NCI-H128 (cell line): ENCODE measurements around the gene IL18BP.

Source experiments
- DNase-seq: peaks from one replicate; lab custom pipeline; 2025; ENCODE audit not compliant: unreplicated experiment; lab: John Stamatoyannopoulos, UW

Gene IL18BP

DNA sequence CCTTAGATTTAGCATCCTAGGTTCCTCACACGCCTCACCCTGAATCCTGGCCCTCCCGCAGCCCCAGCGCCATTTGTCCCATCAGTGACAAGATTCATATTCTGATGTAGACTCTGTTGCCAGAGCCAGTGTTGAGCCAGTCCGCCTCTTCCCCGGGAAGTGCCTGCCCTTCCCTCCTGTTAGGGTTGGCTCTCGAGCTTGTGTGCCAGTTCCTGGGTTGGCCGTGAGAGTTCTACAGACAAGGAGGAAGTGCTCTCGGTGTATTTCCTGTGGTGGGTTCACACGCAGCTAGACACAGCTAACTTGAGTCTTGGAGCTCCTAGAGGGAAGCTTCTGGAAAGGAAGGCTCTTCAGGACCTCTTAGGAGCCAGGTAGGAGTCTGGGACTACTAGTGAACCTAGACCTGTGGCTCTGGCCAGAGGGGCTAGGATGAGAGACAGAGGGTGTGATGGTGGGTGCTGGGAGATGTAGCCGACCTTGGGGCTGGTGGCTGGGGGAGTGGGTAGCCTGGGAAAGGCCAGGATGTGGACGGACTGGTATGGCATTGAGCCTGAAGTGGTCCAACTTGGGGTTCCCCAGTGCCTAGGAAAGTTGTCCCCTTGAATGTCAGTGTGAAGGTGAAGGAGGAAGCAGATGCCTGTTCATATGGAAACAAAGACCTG is at the start of gene IL18BP:
Gene IL18BP, plus strand, starts transcription at position 261 of the 662 bp plus-strand sequence. CDS start 1,076 bp downstream, outside the sequence.
- DNase-seq = no peak

DNA sequence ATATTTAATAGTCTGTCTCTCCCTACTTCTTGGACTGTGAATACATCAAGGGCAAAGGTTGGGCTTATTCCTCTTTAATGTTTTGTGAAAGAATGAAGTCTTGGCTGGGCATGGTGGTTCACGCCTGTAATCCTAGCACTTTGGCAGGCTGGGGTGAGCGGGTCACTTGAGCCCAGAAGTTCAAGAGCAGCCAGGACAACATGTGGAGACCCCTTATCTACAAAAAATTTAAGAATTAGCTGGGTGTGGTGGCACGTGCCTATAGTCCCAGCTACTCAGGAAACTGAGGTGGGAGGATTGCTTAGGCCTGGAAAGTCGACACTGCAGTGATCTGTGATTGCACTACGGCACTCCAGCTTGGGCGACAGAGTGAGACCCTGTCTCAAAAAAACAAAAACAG is 49.7 kb upstream of the IL18BP start:
- DNase-seq = no peak

DNA sequence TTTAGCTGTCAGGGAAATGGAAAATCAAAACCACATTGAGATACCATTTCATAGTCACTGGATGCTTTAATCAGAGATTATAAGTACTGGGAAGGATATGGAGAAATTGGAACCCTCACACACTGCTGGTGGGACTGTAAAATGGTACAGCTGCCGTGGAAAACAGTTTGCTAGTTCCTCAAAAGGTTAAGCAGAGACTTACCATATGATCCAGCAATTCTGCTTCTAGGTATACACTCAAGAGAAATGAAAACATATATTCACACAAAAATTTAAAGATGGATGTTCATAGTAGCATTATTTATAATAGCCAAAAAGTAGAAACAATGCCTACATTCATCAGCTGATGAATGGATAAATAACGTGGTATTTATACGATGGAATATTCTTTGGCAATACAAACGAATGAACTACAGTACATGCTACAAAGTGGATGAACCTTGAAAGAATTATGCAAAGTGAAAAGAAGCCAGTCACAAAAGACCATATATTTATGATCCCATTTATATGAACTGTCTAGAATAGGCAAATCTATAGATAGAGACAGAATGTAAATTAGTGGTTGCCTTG is 46.9 kb upstream of the IL18BP start:
- DNase-seq = no peak

DNA sequence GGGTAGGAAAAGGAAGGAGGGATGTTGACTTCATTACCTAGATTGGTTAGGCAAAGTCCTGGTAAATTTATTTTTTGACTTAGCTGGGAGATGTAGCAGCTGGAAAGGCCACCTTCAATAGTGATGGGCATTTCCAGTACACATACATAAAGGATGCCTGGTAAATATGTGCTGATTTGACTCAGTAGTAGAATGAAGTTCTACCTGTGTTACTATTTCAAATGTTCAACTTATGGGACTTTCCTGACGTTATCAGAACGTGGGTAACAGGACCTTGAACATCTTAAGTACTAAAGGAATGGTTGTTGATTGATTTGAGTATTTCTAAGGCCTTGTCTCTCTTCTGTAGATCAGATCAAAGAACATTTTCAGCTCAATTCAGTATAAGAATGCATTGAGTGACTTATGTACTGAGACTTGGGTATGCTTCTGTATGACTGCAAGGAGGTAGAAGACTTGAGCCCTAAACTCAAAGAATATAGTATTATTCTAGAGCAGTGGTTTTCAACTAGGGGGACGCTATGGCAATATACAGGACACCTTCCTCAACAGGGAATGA is 42.7 kb upstream of the IL18BP start:
- no peak for DNase-seq

DNA sequence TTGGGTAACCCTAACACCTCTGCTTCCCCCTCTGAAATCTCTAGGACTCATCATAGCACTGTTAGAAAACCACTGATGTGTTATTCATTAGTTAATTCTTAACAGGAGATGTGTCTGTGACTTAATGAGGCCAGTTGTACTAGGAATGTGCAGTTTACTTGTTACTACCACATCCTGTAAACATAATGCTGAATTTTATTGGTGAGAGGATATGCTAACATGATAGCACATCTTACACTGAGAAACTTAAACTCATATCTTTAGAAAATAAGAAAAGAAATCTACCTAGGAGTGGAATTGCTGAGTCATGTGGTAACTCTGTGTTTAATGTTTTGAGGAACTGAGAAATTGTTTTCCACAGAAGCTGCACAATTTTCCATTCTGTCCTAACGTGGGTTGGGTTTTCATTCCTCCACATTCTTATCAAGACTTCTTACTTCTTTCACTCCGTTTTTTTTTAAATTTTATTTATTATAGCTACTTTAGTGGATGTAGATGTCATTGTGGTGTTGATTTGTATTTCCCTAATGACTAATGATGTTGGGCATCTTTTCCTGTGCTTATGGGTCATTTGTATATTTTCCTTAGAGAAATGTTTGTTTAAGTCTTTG is 36.2 kb upstream of the IL18BP start:
- no peak for DNase-seq

DNA sequence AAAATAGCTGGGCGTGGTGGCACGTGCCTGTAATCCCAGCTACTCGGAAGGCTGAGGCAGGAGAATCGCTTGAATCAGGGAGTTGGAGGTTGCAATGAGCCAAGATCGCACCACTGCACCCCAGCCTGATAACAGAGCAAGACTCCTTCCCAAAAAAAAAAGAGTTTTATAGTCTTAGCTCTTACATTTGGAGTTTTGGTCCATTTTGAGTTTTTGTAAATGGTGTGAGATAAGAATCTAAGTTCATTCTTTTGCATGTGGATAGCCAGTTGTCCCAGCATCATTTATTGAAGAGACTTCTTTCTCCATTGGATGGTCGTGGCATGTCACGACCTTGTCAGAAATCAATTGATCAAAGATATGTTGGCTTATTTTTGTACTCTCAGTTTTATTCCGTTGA is 35.2 kb upstream of the IL18BP start:
- DNase-seq = no peak

- DNase-seq = no peak
Observed at GRCh38 chr11:71964641-71965040, 34.1 kb upstream of the IL18BP start.

GRCh38 chr11:71971680-71972079 is 27.0 kb upstream of the IL18BP start:
- DNase-seq = no peak

DNA sequence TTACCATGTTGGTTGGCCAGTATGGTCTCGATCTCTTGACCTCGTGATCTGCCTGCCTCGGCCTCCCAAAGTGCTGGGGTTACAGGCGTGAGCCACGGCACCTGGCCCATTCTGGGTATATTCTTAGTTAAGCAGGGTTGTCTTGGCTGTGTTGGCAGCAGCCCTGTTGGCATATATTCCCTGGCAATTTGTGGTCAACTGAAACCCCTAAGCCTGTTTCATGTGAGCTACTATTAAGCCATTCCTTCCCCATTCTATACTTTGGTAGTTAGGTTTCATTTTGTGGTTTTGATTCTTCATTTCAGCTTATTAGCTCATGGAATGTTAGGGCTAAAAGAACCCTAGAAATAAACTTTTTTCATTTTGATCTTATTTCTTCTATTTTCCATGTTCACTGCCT is 22.2 kb upstream of the IL18BP start:
- DNase-seq = no peak

- DNase-seq = no peak
Observed at GRCh38 chr11:71977090-71977489, 21.6 kb upstream of the IL18BP start.

GRCh38 chr11:71977743-71978418 is 20.8 kb upstream of the IL18BP start:
- peak; percentile 24 for DNase-seq

DNA sequence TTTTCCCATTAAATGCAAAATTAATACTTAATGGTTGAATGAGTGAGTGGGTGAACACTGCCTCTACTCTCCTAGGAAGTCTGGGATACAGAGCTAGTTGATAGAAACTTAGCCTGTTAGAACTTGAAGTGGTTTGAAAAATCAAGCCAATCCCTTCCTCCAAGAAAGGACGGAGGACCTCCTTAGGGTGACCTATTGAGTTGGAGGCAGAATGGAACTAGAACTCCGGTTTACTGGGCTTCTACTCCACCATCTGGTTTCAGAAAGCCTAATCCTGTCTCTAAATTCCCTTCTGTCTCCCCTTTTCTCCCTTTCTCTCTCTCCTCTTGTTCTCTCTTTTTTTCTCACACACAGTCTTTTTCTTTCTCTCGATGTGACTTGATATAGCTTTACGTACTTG is 19.6 kb upstream of the IL18BP start:
- DNase-seq = no peak

DNA sequence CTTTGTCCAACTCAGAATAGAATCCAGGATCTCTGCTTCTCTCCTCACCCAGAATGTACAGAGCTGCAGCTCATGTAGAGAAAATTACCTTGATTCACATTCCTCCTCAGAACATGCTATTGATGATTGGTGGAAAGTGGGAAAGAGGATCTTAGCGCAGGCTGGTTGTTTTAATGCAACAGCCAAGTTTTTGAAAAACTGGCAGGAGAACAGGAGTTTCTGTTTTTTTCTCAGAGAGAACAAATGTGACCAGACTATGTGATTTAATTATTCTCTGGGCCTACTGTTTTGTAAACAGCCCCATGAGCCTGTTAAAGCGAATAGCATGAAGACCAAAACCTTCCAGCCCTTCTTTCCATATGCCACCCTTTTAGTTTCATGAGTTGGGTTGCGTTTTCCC is 19.1 kb upstream of the IL18BP start:
- DNase-seq = no peak

GRCh38 chr11:71986131-71986530 is 12.6 kb upstream of the IL18BP start:
- DNase-seq = no peak

GRCh38 chr11:71987521-71987920 is 11.2 kb upstream of the IL18BP start:
- no peak for DNase-seq

DNA sequence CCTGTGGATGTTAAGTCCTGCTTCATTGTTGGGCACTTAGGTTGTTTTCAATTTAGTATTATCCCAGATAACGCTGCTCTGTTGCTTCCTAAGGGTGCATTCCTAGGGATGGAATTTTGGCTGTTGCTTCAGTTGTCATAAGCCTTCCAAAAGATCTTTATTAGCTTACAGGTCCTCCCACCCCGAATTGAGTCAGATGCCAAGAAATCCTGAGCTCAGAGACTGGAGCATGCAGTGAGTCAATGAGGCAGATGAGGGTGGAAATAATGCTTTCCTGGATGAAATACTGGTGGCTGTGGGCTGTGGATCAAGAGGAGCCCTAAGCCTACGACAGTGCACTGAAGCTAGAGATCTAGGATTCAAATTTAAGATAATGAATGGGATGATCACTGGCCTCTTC is 10.7 kb upstream of the IL18BP start:
- DNase-seq = no peak

DNA sequence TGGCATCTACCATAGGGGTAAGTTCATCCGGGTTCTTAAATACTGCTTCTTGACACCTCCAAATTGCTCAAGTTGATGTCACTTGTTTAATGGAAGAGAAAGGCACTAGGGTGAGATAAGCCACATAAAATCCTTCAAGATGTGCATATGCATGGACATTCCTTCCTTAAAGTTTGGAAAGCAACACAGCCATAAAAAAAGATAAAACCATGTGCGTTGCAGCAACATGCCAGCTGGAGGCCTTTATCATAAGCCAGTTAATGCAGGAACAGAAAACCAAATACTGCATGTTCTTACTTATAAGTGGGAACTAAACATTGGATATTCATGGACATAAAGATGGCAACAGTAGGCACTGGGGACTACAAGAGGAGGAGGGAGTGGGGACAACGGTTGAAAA is 8.0 kb upstream of the IL18BP start:
- DNase-seq = no peak

GRCh38 chr11:71991494-71991893 is 7.2 kb upstream of the IL18BP start:
- DNase-seq = no peak

DNA sequence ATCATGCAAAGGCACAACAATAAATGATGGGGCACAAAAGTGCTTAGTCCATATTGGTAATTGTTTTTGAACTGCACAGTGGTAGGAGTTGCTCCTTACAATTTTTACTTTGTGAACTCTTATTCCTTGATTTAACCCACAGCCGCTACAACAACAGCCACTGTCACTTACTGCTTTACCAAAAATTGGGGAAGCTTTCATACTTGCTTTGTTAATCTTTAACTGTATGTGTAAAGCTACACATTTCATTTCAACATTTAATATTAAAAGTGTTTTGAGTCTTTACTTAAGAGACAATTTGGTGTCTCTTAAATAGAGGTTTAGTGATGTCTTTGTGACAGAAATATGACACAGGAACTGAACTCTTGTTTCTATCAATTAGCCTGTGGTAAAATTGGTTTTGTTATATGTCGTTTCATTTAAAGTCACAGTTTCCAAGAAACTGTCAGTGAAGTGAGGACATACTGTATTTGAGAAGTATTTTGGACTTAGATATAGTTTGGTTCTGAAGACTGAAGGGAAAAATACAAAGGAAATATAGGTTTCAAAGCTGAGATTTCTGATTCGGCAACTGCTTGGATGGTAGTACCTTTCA is 6.5 kb upstream of the IL18BP start:
- DNase-seq = no peak

- DNase-seq = no peak
Observed at GRCh38 chr11:71994786-71995185, 3.9 kb upstream of the IL18BP start.

- DNase-seq = no peak
Observed at GRCh38 chr11:71995726-71996291, 2.9 kb upstream of the IL18BP start.
